Epithelial cell of proximal tubule (primary cell): ENCODE measurements around the gene STH. TPM values are rescaled to one million over a fixed set of nuclear protein-coding genes. Genes with fewer than 3 reads are reported as not detected.
"Not testable (repeated sequence)": the region's sequence is repeated elsewhere in the genome, so short reads cannot be mapped to it uniquely, and the experiment has no call there.

Source experiments
- DNase-seq: peaks from one replicate; pipeline ENCODE4 v3.0.0-alpha.2; 2011; ENCODE audit warnings: low read depth
- H3K4me3 ChIP-seq: 2 replicates; pipeline ENCODE4 v1.5.1; 2011; ENCODE audit warnings: low read depth, mild to moderate bottlenecking, low read length
- CTCF ChIP-seq: conservative IDR thresholded peaks from 2 replicates; pipeline ENCODE4 v1.5.1; 2012; ENCODE audit warnings: low read depth, mild to moderate bottlenecking, low read length
- total RNA-seq: library from RNA; depleted of rRNA; stranded (reverse); fragments of >200 nt; gene quantifications from 2 replicates; pipeline ENCODE4 v1.2.3, GENCODE V29; 2015

The STH gene
- total RNA-seq, 1 donor from 2014 or later, result not detected

- no peak for TF ChIP-seq CTCF
- no peak overlapping the region for H3K4me3 ChIP-seq
- DNase-seq, result no peak
Measured at GRCh38 chr17:46001390-46002310, 2.6 kb downstream of the STH start.

- TF ChIP-seq CTCF, result peak; percentile 85
- DNase-seq, result no peak
- H3K4me3 ChIP-seq, result no peak overlapping the region
Measured at GRCh38 chr17:46002311-46002972, 3.4 kb downstream of the STH start.

DNA sequence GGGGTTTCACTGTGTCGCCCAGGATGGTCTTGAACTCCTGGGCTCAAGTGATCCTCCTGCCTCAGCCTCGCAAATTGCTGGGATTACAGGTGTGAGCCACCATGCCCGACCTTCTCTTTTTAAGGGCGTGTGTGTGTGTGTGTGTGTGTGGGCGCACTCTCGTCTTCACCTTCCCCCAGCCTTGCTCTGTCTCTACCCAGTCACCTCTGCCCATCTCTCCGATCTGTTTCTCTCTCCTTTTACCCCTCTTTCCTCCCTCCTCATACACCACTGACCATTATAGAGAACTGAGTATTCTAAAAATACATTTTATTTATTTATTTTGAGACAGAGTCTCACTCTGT, 3.9 kb downstream of the STH start:
- no peak for TF ChIP-seq CTCF
- no peak overlapping the region for H3K4me3 ChIP-seq
- no peak for DNase-seq

DNA sequence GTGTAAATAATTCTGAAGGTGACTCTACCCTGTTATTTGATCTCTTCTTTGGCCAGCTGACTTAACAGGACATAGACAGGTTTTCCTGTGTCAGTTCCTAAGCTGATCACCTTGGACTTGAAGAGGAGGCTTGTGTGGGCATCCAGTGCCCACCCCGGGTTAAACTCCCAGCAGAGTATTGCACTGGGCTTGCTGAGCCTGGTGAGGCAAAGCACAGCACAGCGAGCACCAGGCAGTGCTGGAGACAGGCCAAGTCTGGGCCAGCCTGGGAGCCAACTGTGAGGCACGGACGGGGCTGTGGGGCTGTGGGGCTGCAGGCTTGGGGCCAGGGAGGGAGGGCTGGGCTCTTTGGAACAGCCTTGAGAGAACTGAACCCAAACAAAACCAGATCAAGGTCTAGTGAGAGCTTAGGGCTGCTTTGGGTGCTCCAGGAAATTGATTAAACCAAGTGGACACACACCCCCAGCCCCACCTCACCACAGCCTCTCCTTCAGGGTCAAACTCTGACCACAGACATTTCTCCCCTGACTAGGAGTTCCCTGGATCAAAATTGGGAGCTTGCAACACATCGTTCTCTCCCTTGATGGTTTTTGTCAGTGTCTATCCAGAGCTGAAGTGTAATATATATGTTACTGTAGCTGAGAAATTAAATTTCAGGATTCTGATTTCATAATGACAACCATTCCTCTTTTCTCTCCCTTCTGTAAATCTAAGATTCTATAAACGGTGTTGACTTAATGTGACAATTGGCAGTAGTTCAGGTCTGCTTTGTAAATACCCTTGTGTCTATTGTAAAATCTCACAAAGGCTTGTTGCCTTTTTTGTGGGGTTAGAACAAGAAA, 5.1 kb downstream of the STH start:
- H3K4me3 ChIP-seq, result no peak overlapping the region
- no peak for DNase-seq
- no peak for TF ChIP-seq CTCF

DNA sequence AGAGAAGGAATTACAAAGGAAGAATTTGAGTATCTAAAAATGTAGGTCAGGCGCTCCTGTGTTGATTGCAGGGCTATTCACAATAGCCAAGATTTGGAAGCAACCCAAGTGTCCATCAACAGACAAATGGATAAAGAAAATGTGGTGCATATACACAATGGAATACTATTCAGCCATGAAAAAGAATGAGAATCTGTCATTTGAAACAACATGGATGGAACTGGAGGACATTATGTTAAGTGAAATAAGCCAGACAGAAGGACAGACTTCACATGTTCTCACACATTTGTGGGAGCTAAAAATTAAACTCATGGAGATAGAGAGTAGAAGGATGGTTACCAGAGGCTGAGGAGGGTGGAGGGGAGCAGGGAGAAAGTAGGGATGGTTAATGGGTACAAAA, 7.0 kb downstream of the STH start:
- DNase-seq, result not testable (repeated sequence)

DNA sequence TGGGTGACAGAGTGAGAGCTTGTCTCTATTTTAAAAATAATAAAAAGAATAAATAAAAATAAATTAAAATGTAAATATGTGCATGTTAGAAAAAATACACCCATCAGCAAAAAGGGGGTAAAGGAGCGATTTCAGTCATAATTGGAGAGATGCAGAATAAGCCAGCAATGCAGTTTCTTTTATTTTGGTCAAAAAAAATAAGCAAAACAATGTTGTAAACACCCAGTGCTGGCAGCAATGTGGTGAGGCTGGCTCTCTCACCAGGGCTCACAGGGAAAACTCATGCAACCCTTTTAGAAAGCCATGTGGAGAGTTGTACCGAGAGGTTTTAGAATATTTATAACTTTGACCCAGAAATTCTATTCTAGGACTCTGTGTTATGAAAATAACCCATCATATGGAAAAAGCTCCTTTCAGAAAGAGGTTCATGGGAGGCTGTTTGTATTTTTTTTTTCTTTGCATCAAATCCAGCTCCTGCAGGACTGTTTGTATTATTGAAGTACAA, 8.5 kb downstream of the STH start:
- no peak for TF ChIP-seq CTCF
- no peak overlapping the region for H3K4me3 ChIP-seq
- DNase-seq, result no peak

More for the DNA sequence above, 7.0 kb downstream of the STH start:
- not testable (repeated sequence) for H3K4me3 ChIP-seq

GRCh38 chr17:46008591-46008990, 9.5 kb downstream of the STH start:
- DNase-seq, result no peak
- no peak for TF ChIP-seq CTCF
- H3K4me3 ChIP-seq, result no peak overlapping the region
